Upper lobe of left lung (tissue), 4 donors: ENCODE data around the gene R3HDM1.

Experiments used
- CTCF ChIP-seq, 6 experiments: fragments of 450-650 bp in 4 of 6; fragments of 200-600 bp in 2 of 6; sonication (generic) in 2 of 6; IDR thresholded peaks; one replicate each; pipeline ENCODE4 v1.5.1; 2016 to 2019; ENCODE audit warnings: antibody characterized with exemption in 6 of 6
- EP300 ChIP-seq, 4 donors: sonication (generic); formaldehyde crosslinking; IDR thresholded peaks; one replicate each; pipeline ENCODE4 v1.5.1; 2017; ENCODE audit warnings: antibody characterized with exemption in 4 of 4, control low read depth in 2 of 4
- POLR2A ChIP-seq, 4 donors: fragments of 450-650 bp; IDR thresholded peaks; one replicate each; pipeline ENCODE4 v1.5.1; 2016 to 2017; ENCODE audit warnings: antibody characterized with exemption in 4 of 4, mild to moderate bottlenecking in 2 of 4
- POLR2AphosphoS5 ChIP-seq, 2 donors: sonication (generic); formaldehyde crosslinking; IDR thresholded peaks; one replicate each; pipeline ENCODE4 v1.5.1; 2017; ENCODE audit warnings: antibody characterized with exemption in 2 of 2

GRCh38 chr2:135745545-135745944 lies 214.3 kb downstream of the R3HDM1 start:
- TF ChIP-seq CTCF (IDR thresholded peaks at IDR 0.05), result no peak
- TF ChIP-seq POLR2AphosphoS5 (IDR thresholded peaks at IDR 0.05), result no peak
- no peak for TF ChIP-seq EP300 (IDR thresholded peaks at IDR 0.05)
- no peak for TF ChIP-seq POLR2A (IDR thresholded peaks at IDR 0.05)
